OCI-LY1 (cell line): ENCODE results near the gene SLC39A11.

Experiments
- EZH2 ChIP-seq: fragments of 200-600 bp; sonication (generic), shearing (Covaris generic); IDR thresholded peaks from 2 replicates; pipeline ENCODE4 v1.8.0; 2017; ENCODE audit warnings: borderline replicate concordance, mixed run types, mild to moderate bottlenecking, antibody characterized with exemption, low read length, moderate library complexity, mixed read lengths
- TF ChIP-seq, protein P1 (sequence below): fragments of 200-600 bp; sonication (generic), shearing (Covaris generic); IDR thresholded peaks from 2 replicates; pipeline ENCODE4 v1.5.1; 2017; ENCODE audit warnings: mild to moderate bottlenecking, antibody characterized with exemption, low read length, moderate library complexity, mixed read lengths

- TF ChIP-seq EZH2: no peak
- TF ChIP-seq, protein P1, sequence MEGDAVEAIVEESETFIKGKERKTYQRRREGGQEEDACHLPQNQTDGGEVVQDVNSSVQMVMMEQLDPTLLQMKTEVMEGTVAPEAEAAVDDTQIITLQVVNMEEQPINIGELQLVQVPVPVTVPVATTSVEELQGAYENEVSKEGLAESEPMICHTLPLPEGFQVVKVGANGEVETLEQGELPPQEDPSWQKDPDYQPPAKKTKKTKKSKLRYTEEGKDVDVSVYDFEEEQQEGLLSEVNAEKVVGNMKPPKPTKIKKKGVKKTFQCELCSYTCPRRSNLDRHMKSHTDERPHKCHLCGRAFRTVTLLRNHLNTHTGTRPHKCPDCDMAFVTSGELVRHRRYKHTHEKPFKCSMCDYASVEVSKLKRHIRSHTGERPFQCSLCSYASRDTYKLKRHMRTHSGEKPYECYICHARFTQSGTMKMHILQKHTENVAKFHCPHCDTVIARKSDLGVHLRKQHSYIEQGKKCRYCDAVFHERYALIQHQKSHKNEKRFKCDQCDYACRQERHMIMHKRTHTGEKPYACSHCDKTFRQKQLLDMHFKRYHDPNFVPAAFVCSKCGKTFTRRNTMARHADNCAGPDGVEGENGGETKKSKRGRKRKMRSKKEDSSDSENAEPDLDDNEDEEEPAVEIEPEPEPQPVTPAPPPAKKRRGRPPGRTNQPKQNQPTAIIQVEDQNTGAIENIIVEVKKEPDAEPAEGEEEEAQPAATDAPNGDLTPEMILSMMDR: no peak
These were observed 325.6 kb downstream of the SLC39A11 start for GRCh38 chr17:72766761-72767356.
